ENCODE data around the gene TTC39A. TPM values are rescaled to one million over a fixed set of nuclear protein-coding genes. Genes with fewer than 3 reads are reported as not detected.

The TTC39A gene
- total RNA-seq, 1 experiment from 2014 or later = not detected

- H2AFZ ChIP-seq (ENCODE audit: low read length) = no peak overlapping the region
- H3K4me3 ChIP-seq (ENCODE audit: low read length) = no peak overlapping the region
- H3K4me1 ChIP-seq (ENCODE audit: low read length) = peaks cover 8% of the 10 kb centered on the region
- H4K20me1 ChIP-seq (ENCODE audit: insufficient read depth, low read depth, low read length) = no peaks in the 10 kb centered on the region
- no peaks in the 10 kb centered on the region for H3K36me3 ChIP-seq (ENCODE audit: insufficient read depth, low read length)
- H3K9me2 ChIP-seq (replicated peaks; ENCODE audit: insufficient read depth, low read length) = no peaks in the 10 kb centered on the region
- no peak overlapping the region for H3K4me2 ChIP-seq (ENCODE audit: low read depth, low read length, poor library complexity, severe bottlenecking)
- no peaks in the 10 kb centered on the region for H3K27me3 ChIP-seq (ENCODE audit: low read length)
- no peaks in the 10 kb centered on the region for H3K79me2 ChIP-seq (ENCODE audit: low read length)
- no peaks in the 10 kb centered on the region for H3K9me3 ChIP-seq (ENCODE audit: low read length)
- H3K27ac ChIP-seq (ENCODE audit: low read length) = no peak overlapping the region
- no peak for DNase-seq
- H3K9ac ChIP-seq (ENCODE audit: low read length) = no peak overlapping the region
These were observed 45.8 kb downstream of the TTC39A start for GRCh38 chr1:51284487-51284954.

DNA sequence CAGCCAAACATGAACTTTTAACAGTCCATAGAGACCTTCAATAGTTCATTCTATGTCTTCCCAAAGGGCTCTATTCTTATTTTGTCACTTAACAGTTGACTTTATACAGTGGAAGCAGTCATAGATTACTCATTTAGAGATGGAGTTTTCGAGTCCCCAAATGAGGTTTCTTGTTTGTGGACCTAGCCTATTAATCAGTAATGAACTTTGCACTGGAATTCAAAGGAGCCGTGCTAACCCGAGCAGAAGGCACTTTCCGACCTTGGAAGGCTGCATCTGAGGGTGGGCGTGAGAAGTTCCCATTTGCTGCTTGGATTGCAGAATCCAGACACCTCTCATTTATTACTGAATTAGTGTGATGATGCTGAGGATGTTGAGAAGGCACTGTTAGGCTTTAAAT, 46.4 kb downstream of the TTC39A start:
- no peaks in the 10 kb centered on the region for H3K9me2 ChIP-seq (replicated peaks; ENCODE audit: insufficient read depth, low read length)
- no peak overlapping the region for H3K4me2 ChIP-seq (ENCODE audit: low read depth, low read length, poor library complexity, severe bottlenecking)
- peaks cover 8% of the 10 kb centered on the region for H3K4me1 ChIP-seq (ENCODE audit: low read length)
- no peak for DNase-seq
- H2AFZ ChIP-seq (ENCODE audit: low read length) = no peak overlapping the region
- H3K9me3 ChIP-seq (ENCODE audit: low read length) = no peaks in the 10 kb centered on the region
- no peak overlapping the region for H3K9ac ChIP-seq (ENCODE audit: low read length)
- H3K36me3 ChIP-seq (ENCODE audit: insufficient read depth, low read length) = no peaks in the 10 kb centered on the region
- no peaks in the 10 kb centered on the region for H3K79me2 ChIP-seq (ENCODE audit: low read length)
- H3K27ac ChIP-seq (ENCODE audit: low read length) = no peak overlapping the region
- no peaks in the 10 kb centered on the region for H4K20me1 ChIP-seq (ENCODE audit: insufficient read depth, low read depth, low read length)
- H3K27me3 ChIP-seq (ENCODE audit: low read length) = no peaks in the 10 kb centered on the region
- H3K4me3 ChIP-seq (ENCODE audit: low read length) = no peak overlapping the region

GRCh38 chr1:51282605-51283004, 47.8 kb downstream of the TTC39A start:
- H3K36me3 ChIP-seq (ENCODE audit: insufficient read depth, low read length) = no peaks in the 10 kb centered on the region
- peaks cover 8% of the 10 kb centered on the region for H3K4me1 ChIP-seq (ENCODE audit: low read length)
- no peaks in the 10 kb centered on the region for H3K27me3 ChIP-seq (ENCODE audit: low read length)
- no peak overlapping the region for H3K27ac ChIP-seq (ENCODE audit: low read length)
- H3K79me2 ChIP-seq (ENCODE audit: low read length) = no peaks in the 10 kb centered on the region
- no peaks in the 10 kb centered on the region for H3K9me2 ChIP-seq (replicated peaks; ENCODE audit: insufficient read depth, low read length)
- H2AFZ ChIP-seq (ENCODE audit: low read length) = no peak overlapping the region
- no peak overlapping the region for H3K9ac ChIP-seq (ENCODE audit: low read length)
- DNase-seq = no peak
- H4K20me1 ChIP-seq (ENCODE audit: insufficient read depth, low read depth, low read length) = 0 out of 2 replicates have a peak, but pooled peaks cover 3% of the 10 kb centered on the region
- no peak overlapping the region for H3K4me3 ChIP-seq (ENCODE audit: low read length)
- H3K9me3 ChIP-seq (ENCODE audit: low read length) = no peaks in the 10 kb centered on the region
- no peak overlapping the region for H3K4me2 ChIP-seq (ENCODE audit: low read depth, low read length, poor library complexity, severe bottlenecking)

- Histone ChIP-seq H3K27ac (ENCODE audit: low read length) (no peak overlapping the region), H3K36me3 (ENCODE audit: insufficient read depth, low read length) (no peaks in the 10 kb centered on the region), H3K9me2 (replicated peaks; ENCODE audit: insufficient read depth, low read length) (no peaks in the 10 kb centered on the region), H3K79me2 (ENCODE audit: low read length) (no peaks in the 10 kb centered on the region), H3K9ac (ENCODE audit: low read length) (no peak overlapping the region), H3K4me2 (ENCODE audit: low read depth, low read length, poor library complexity, severe bottlenecking) (no peak overlapping the region), H3K4me3 (ENCODE audit: low read length) (no peak overlapping the region), H3K4me1 (ENCODE audit: low read length) (peaks cover 8% of the 10 kb centered on the region), H3K27me3 (ENCODE audit: low read length) (no peaks in the 10 kb centered on the region), H4K20me1 (ENCODE audit: insufficient read depth, low read depth, low read length) (0 out of 2 replicates have a peak, but pooled peaks cover 3% of the 10 kb centered on the region), H2AFZ (ENCODE audit: low read length) (no peak overlapping the region), H3K9me3 (ENCODE audit: low read length) (no peaks in the 10 kb centered on the region)
- no peak for DNase-seq
These were observed 48.6 kb downstream of the TTC39A start for GRCh38 chr1:51281807-51282206.

DNA sequence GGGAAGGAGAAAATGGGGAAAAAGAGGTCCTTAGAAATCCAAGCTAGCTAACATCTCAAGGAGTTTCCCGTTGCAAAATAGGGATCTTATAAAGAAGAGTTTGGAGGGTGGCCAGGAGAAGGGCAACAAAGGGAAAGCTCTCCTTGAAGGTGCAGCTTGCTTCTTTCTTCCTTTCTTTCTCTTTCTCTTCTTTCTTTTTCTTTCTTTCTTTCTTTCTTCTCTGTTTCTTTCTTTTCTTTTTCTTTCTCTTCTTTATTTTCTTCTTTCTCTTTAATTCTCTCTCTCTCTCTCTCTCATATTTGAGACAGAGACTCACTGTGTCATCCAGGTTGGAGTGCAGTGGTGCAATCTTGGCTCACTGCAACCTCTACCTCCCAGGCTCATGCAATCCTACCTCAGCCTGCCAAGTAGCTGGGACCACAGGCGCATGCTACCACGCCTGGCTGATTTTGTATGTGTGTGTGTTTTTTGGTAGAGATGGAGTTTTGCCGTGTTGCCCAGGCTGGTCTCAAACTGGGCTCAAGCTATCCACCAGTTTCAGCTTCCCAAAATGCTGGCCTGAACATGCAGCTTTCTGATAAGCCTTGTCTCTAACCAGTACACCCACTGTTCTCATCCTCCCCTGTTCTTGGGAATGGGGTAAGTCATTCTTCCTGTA, 49.9 kb downstream of the TTC39A start:
- Histone ChIP-seq H3K79me2 (ENCODE audit: low read length) (no peaks in the 10 kb centered on the region), H3K9ac (ENCODE audit: low read length) (no peak overlapping the region), H4K20me1 (ENCODE audit: insufficient read depth, low read depth, low read length) (0 out of 2 replicates have a peak, but pooled peaks cover 3% of the 10 kb centered on the region), H3K4me2 (ENCODE audit: low read depth, low read length, poor library complexity, severe bottlenecking) (no peak overlapping the region), H3K36me3 (ENCODE audit: insufficient read depth, low read length) (no peaks in the 10 kb centered on the region), H2AFZ (ENCODE audit: low read length) (no peak overlapping the region), H3K9me3 (ENCODE audit: low read length) (no peaks in the 10 kb centered on the region), H3K4me3 (ENCODE audit: low read length) (no peak overlapping the region), H3K27me3 (ENCODE audit: low read length) (no peaks in the 10 kb centered on the region), H3K9me2 (replicated peaks; ENCODE audit: insufficient read depth, low read length) (no peaks in the 10 kb centered on the region), H3K27ac (ENCODE audit: low read length) (no peak overlapping the region), H3K4me1 (ENCODE audit: low read length) (peaks cover 8% of the 10 kb centered on the region)
- DNase-seq = no peak

DNA sequence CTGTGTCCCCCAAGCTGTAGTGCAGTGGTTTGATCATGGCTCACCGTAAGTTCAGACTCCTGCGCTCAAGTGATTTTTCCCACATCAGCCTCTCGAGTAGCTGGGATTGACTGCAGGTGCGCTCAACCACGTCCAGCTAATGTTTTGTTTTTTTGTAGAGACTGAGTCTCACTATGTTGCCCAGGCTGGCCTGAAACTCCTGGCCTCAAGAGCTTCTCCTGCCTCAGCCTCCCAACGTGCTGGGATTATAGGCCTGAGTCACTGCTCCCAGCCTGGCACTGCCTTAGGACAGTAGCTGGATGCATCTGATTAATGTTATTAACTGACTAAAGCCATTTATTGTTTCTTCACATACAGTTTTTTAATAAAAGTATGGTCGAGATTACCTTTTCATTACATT, 54.1 kb downstream of the TTC39A start:
- no peak overlapping the region for H3K4me2 ChIP-seq (ENCODE audit: low read depth, low read length, poor library complexity, severe bottlenecking)
- no peaks in the 10 kb centered on the region for H3K79me2 ChIP-seq (ENCODE audit: low read length)
- H3K4me1 ChIP-seq (ENCODE audit: low read length) = no peaks in the 10 kb centered on the region
- no peak for DNase-seq
- H3K36me3 ChIP-seq (ENCODE audit: insufficient read depth, low read length) = no peaks in the 10 kb centered on the region
- no peaks in the 10 kb centered on the region for H3K9me2 ChIP-seq (replicated peaks; ENCODE audit: insufficient read depth, low read length)
- H3K27me3 ChIP-seq (ENCODE audit: low read length) = no peaks in the 10 kb centered on the region
- H3K27ac ChIP-seq (ENCODE audit: low read length) = no peak overlapping the region
- no peaks in the 10 kb centered on the region for H3K9me3 ChIP-seq (ENCODE audit: low read length)
- no peak overlapping the region for H2AFZ ChIP-seq (ENCODE audit: low read length)
- H4K20me1 ChIP-seq (ENCODE audit: insufficient read depth, low read depth, low read length) = 0 out of 2 replicates have a peak, but pooled peaks cover 3% of the 10 kb centered on the region
- no peak overlapping the region for H3K9ac ChIP-seq (ENCODE audit: low read length)
- H3K4me3 ChIP-seq (ENCODE audit: low read length) = no peak overlapping the region

- Histone ChIP-seq H3K4me1 (ENCODE audit: low read length) (no peaks in the 10 kb centered on the region), H3K79me2 (ENCODE audit: low read length) (no peaks in the 10 kb centered on the region), H3K9me3 (ENCODE audit: low read length) (no peaks in the 10 kb centered on the region), H2AFZ (ENCODE audit: low read length) (no peak overlapping the region), H3K36me3 (ENCODE audit: insufficient read depth, low read length) (no peaks in the 10 kb centered on the region), H3K27me3 (ENCODE audit: low read length) (no peaks in the 10 kb centered on the region), H3K4me2 (ENCODE audit: low read depth, low read length, poor library complexity, severe bottlenecking) (no peak overlapping the region), H3K27ac (ENCODE audit: low read length) (no peak overlapping the region), H3K9ac (ENCODE audit: low read length) (no peak overlapping the region), H4K20me1 (ENCODE audit: insufficient read depth, low read depth, low read length) (0 out of 2 replicates have a peak, but pooled peaks cover 3% of the 10 kb centered on the region), H3K4me3 (ENCODE audit: low read length) (no peak overlapping the region), H3K9me2 (replicated peaks; ENCODE audit: insufficient read depth, low read length) (no peaks in the 10 kb centered on the region)
- no peak for DNase-seq
These were observed 55.7 kb downstream of the TTC39A start for GRCh38 chr1:51274676-51275075.

DNA sequence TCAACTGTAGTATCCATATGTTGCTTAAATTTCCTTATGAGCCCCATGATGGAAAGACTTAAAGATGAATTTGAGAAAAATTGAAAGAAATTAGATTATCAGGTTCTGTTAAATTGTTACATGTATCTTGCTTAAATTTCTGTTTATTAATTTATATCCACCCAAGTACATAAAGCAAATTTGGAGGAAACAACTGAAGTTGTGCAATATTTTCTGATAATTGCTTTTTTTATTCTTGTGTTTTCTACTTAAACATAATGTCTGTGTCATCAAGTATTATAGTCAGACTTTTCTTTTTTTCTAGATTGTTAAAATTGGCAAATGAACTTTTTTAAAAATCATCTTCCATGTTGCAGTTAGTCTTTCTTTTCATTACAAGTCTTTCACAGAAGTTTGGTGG, 57.4 kb downstream of the TTC39A start:
- Histone ChIP-seq H4K20me1 (ENCODE audit: insufficient read depth, low read depth, low read length) (peaks cover 9% of the 10 kb centered on the region; the same call in 1 of the 2 replicates), H3K4me2 (ENCODE audit: low read depth, low read length, poor library complexity, severe bottlenecking) (no peak overlapping the region), H3K9me2 (replicated peaks; ENCODE audit: insufficient read depth, low read length) (no peaks in the 10 kb centered on the region), H3K9ac (ENCODE audit: low read length) (no peak overlapping the region), H2AFZ (ENCODE audit: low read length) (no peak overlapping the region), H3K9me3 (ENCODE audit: low read length) (no peaks in the 10 kb centered on the region), H3K27ac (ENCODE audit: low read length) (no peak overlapping the region), H3K79me2 (ENCODE audit: low read length) (no peaks in the 10 kb centered on the region), H3K4me3 (ENCODE audit: low read length) (no peak overlapping the region), H3K4me1 (ENCODE audit: low read length) (no peaks in the 10 kb centered on the region), H3K36me3 (ENCODE audit: insufficient read depth, low read length) (no peaks in the 10 kb centered on the region), H3K27me3 (ENCODE audit: low read length) (no peaks in the 10 kb centered on the region)
- no peak for DNase-seq

All from Karpas-422 (cell line).